ENCODE data around the gene LHX8. TPM values are rescaled to one million over a fixed set of nuclear protein-coding genes. Genes with fewer than 3 reads are reported as not detected.

The LHX8 gene
- total and polyA plus RNA-seq, 2 donors (not counting 3 experiments of a cell fraction or from before 2014, with no cell fraction given), result not detected

DNA sequence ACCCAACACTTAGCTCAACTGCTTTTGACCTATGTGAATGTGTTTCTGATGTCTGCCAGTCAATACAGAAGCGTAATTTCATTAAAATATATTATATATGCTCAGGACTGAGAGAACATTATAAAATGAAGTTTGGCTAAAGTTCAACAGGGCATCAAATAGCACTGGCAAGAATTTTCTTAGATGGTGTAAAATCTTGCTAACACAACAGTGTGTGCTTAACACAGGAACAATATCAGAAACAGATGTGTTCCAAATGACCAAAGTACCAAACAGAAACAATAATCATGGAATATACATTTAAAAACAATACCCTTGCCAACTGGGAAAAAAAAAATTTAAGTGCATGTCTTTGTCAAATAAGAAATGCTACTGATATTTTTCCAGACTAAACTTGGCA lies 10.4 kb upstream of the LHX8 start:
- H3K9me1 ChIP-seq (replicated peaks; ENCODE audit: control insufficient read depth, extremely low read depth, insufficient read depth, low read length), result no peaks in the 10 kb centered on the region
- DNase-seq (ENCODE audit: low read depth, low spot score), result no peak
- BruUV-seq (replicated peaks), result no TSS peak
- H2AFZ ChIP-seq (ENCODE audit: low read depth, low read length), result no peak overlapping the region
- POLR2A ChIA-PET, result no interaction called here
- H3K27me3 ChIP-seq (ENCODE audit: control insufficient read depth in 2 of 2, insufficient read depth in 2 of 2, low read length in 2 of 2), result peaks cover 45 to 64% of the 10 kb centered on the region in 2 experiments
- no peak overlapping the region for H3K9ac ChIP-seq (replicated peaks; ENCODE audit: extremely low read depth, insufficient read depth, low read length)
- TF ChIP-seq GATA2 (IDR thresholded peaks at IDR 0.05; ENCODE audit: insufficient read depth, insufficient read length, low read depth, low read length), result no peak
- TF ChIP-seq FOS (IDR thresholded peaks at IDR 0.05; ENCODE audit: borderline replicate concordance, insufficient read depth, low read length), result no peak
- no peak for TF ChIP-seq MYC (IDR thresholded peaks at IDR 0.05; ENCODE audit: low read depth, low read length)
- TF ChIP-seq, protein P1, sequence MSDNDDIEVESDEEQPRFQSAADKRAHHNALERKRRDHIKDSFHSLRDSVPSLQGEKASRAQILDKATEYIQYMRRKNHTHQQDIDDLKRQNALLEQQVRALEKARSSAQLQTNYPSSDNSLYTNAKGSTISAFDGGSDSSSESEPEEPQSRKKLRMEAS (IDR thresholded peaks at IDR 0.05; ENCODE audit: insufficient read depth, insufficient read length), result no peak
- TF ChIP-seq POLR2A (IDR thresholded peaks at IDR 0.05; ENCODE audit: low read depth, low read length), result no peak
- TF ChIP-seq EZH2 (IDR thresholded peaks at IDR 0.05; ENCODE audit: borderline replicate concordance, low read depth, low read length, severe bottlenecking), result no peak
- TF ChIP-seq JUN (IDR thresholded peaks at IDR 0.05; ENCODE audit: borderline replicate concordance, insufficient read depth, insufficient read length, low read depth), result no peak
- TF ChIP-seq POLR2AphosphoS5 (IDR thresholded peaks at IDR 0.05; ENCODE audit: insufficient read depth, low read depth, low read length), result no peak
- TF ChIP-seq, protein P2, sequence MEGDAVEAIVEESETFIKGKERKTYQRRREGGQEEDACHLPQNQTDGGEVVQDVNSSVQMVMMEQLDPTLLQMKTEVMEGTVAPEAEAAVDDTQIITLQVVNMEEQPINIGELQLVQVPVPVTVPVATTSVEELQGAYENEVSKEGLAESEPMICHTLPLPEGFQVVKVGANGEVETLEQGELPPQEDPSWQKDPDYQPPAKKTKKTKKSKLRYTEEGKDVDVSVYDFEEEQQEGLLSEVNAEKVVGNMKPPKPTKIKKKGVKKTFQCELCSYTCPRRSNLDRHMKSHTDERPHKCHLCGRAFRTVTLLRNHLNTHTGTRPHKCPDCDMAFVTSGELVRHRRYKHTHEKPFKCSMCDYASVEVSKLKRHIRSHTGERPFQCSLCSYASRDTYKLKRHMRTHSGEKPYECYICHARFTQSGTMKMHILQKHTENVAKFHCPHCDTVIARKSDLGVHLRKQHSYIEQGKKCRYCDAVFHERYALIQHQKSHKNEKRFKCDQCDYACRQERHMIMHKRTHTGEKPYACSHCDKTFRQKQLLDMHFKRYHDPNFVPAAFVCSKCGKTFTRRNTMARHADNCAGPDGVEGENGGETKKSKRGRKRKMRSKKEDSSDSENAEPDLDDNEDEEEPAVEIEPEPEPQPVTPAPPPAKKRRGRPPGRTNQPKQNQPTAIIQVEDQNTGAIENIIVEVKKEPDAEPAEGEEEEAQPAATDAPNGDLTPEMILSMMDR (IDR thresholded peaks at IDR 0.05; ENCODE audit: extremely low read depth in 1 of 2, insufficient read depth in 1 of 2, low read depth in 1 of 2, low read length in 2 of 2), result no peak
- intact Hi-C loops (cut with micrococcal nuclease), result no loop called here
- no peak overlapping the region for H3K27ac ChIP-seq (ENCODE audit: insufficient read depth, low read depth, low read length)
- no peaks in the 10 kb centered on the region for H3K36me3 ChIP-seq (ENCODE audit: control insufficient read depth in 2 of 2, extremely low read depth in 1 of 2, insufficient read depth in 2 of 2, low read length in 2 of 2)
- H3K79me2 ChIP-seq (ENCODE audit: control insufficient read depth, insufficient read depth, low read length), result no peaks in the 10 kb centered on the region
- H3K9me3 ChIP-seq (replicated peaks; ENCODE audit: control insufficient read depth, insufficient read depth, low read length), result no peaks in the 10 kb centered on the region
- H3K4me1 ChIP-seq (ENCODE audit: control insufficient read depth, extremely low read depth, insufficient read depth, low read length), result no peaks in the 10 kb centered on the region
- no peak overlapping the region for H3K4me3 ChIP-seq (replicated peaks in 1 of 3; ENCODE audit: insufficient read depth in 1 of 3, low read depth in 1 of 3, low read length in 3 of 3)
- H4K20me1 ChIP-seq (replicated peaks; ENCODE audit: control insufficient read depth, extremely low read depth, insufficient read depth, low read length), result no peaks in the 10 kb centered on the region
- CTCF ChIA-PET, result interaction anchor here (1.4 kb wide), 1 partner anchor 352 kb away, joined by 4 read pairs; no protein-coding TSS in a partner anchor
- dilution Hi-C loops (cut with MboI; ENCODE audit: extremely low pct_ligation_motif_present, low sequenced_read_pairs), result no loop called here
- FAIRE-seq, result no peak
- no peak overlapping the region for H3K4me2 ChIP-seq (ENCODE audit: insufficient read depth, low read length)
